H9 (cell line): ENCODE measurements around the gene DOCK10. TPM values are rescaled to one million over a fixed set of nuclear protein-coding genes. Genes with fewer than 3 reads are reported as not detected.

Source experiments
- DNase-seq: peaks from one replicate; pipeline ENCODE4 v3.0.0-alpha.2; 2017
- H2AFZ ChIP-seq: one replicate; pipeline ENCODE4 v1.6.1; 2013; ENCODE audit warnings: mild to moderate bottlenecking, low read length, control low read depth, moderate library complexity
- H2AK5ac ChIP-seq: 2 replicates; pipeline ENCODE4 v1.6.1; 2013; ENCODE audit warnings: low read length, control low read depth, mixed read lengths; ENCODE audit not compliant: insufficient read length
- H2BK120ac ChIP-seq: one replicate; pipeline ENCODE4 v1.6.1; 2013; ENCODE audit warnings: low read depth, mild to moderate bottlenecking, low read length, control low read depth, inconsistent platforms; ENCODE audit not compliant: poor library complexity, severe bottlenecking
- H2BK12ac ChIP-seq: 2 replicates; pipeline ENCODE4 v1.6.1; 2013; ENCODE audit warnings: low read length, control low read depth, mixed read lengths, low read depth; ENCODE audit not compliant: insufficient read length
- H2BK15ac ChIP-seq: 2 replicates; pipeline ENCODE4 v1.6.1; 2013; ENCODE audit warnings: low read depth, low read length, control low read depth
- H2BK20ac ChIP-seq: one replicate; pipeline ENCODE4 v1.6.1; 2013; ENCODE audit warnings: low read depth, mild to moderate bottlenecking, low read length, control low read depth, inconsistent platforms; ENCODE audit not compliant: poor library complexity, severe bottlenecking
- H2BK5ac ChIP-seq: 2 replicates; pipeline ENCODE4 v1.6.1; 2013; ENCODE audit warnings: low read length, control low read depth, mixed read lengths; ENCODE audit not compliant: insufficient read length
- H3K14ac ChIP-seq: 2 replicates; pipeline ENCODE4 v1.6.1; 2013; ENCODE audit warnings: low read length, control low read depth; ENCODE audit not compliant: insufficient read depth
- H3K18ac ChIP-seq: 2 replicates; pipeline ENCODE4 v1.6.1; 2013; ENCODE audit warnings: low read depth, mild to moderate bottlenecking, mixed read lengths, low read length, control low read depth; ENCODE audit not compliant: insufficient read length
- H3K23ac ChIP-seq: 2 replicates; pipeline ENCODE4 v1.6.1; 2013; ENCODE audit warnings: low read length, control low read depth, mixed read lengths, low read depth; ENCODE audit not compliant: insufficient read length
- H3K23me2 ChIP-seq: 2 replicates; pipeline ENCODE4 v1.6.1; 2013; ENCODE audit warnings: low read depth, mild to moderate bottlenecking, mixed read lengths, low read length, control low read depth; ENCODE audit not compliant: insufficient read length, poor library complexity, severe bottlenecking
- H3K27ac ChIP-seq: 2 replicates; pipeline ENCODE4 v1.5.1; 2013; ENCODE audit warnings: low read length, control low read depth, mixed read lengths, low read depth; ENCODE audit not compliant: insufficient read length
- H3K27me3 ChIP-seq: 2 replicates; pipeline ENCODE4 v1.6.1; 2013; ENCODE audit warnings: low read length, control low read depth, inconsistent platforms; ENCODE audit not compliant: insufficient read depth
- H3K4ac ChIP-seq: 2 replicates; pipeline ENCODE4 v1.6.1; 2013; ENCODE audit warnings: low read depth, mild to moderate bottlenecking, control low read depth, inconsistent platforms, low read length, moderate library complexity
- H3K4me1 ChIP-seq: 2 replicates; pipeline ENCODE4 v1.6.1; 2013; ENCODE audit warnings: low read length, control low read depth, inconsistent platforms; ENCODE audit not compliant: insufficient read depth
- H3K4me2 ChIP-seq: 2 replicates; pipeline ENCODE4 v1.6.1; 2013; ENCODE audit warnings: low read length, control low read depth, mixed read lengths; ENCODE audit not compliant: insufficient read length, insufficient read depth
- H3K56ac ChIP-seq: 2 replicates; pipeline ENCODE4 v1.6.1; 2013; ENCODE audit warnings: low read depth, mild to moderate bottlenecking, mixed read lengths, low read length, control low read depth; ENCODE audit not compliant: insufficient read length
- H3K79me1 ChIP-seq: 2 replicates; pipeline ENCODE4 v1.6.1; 2013; ENCODE audit warnings: low read depth, mild to moderate bottlenecking, moderate library complexity, low read length, control low read depth, inconsistent platforms; ENCODE audit not compliant: insufficient read depth, poor library complexity, severe bottlenecking
- H3K79me2 ChIP-seq: 2 replicates; pipeline ENCODE4 v1.6.1; 2013; ENCODE audit warnings: low read length, control low read depth, inconsistent platforms; ENCODE audit not compliant: insufficient read depth
- H3K9ac ChIP-seq: 2 replicates; pipeline ENCODE4 v1.6.1; 2013; ENCODE audit warnings: low read length, control low read depth, mixed read lengths; ENCODE audit not compliant: insufficient read length; ENCODE audit errors: extremely low read depth
- H3K9me3 ChIP-seq: one replicate; pipeline ENCODE4 v1.6.1; 2013; ENCODE audit warnings: low read depth, low read length, inconsistent platforms; ENCODE audit not compliant: control insufficient read depth
- H3T11ph ChIP-seq: one replicate; pipeline ENCODE4 v1.6.1; 2013; ENCODE audit warnings: mild to moderate bottlenecking, low read length, control low read depth, inconsistent platforms
- H4K20me1 ChIP-seq: one replicate; pipeline ENCODE4 v1.6.1; 2013; ENCODE audit not compliant: control insufficient read depth, insufficient read length, insufficient read depth
- H4K5ac ChIP-seq: 2 replicates; pipeline ENCODE4 v1.6.1; 2013; ENCODE audit warnings: low read depth, mild to moderate bottlenecking, mixed read lengths, low read length, control low read depth; ENCODE audit not compliant: insufficient read length
- H4K8ac ChIP-seq: replicated peaks from 2 replicates; pipeline ENCODE4 v1.6.1; 2013; ENCODE audit warnings: low read length, control low read depth, mixed read lengths, low read depth; ENCODE audit not compliant: insufficient read length
- H4K91ac ChIP-seq: 2 replicates; pipeline ENCODE4 v1.6.1; 2013; ENCODE audit warnings: low read depth, mild to moderate bottlenecking, moderate library complexity, mixed read lengths, low read length, control low read depth; ENCODE audit not compliant: insufficient read length
- H3K27ac Mint-ChIP-seq, 3 experiments: 2 replicates in 2 of 3; 3 replicates in 1 of 3; pipeline ENCODE4 v1.8.0; 2020 to 2021; ENCODE audit warnings: mixed read lengths in 3 of 3, mild to moderate bottlenecking in 1 of 3, moderate library complexity in 1 of 3
- H3K27me3 Mint-ChIP-seq: 2 replicates; pipeline ENCODE4 v1.8.0; 2021; ENCODE audit warnings: low read depth, mild to moderate bottlenecking, moderate library complexity, mixed read lengths
- H3K36me3 Mint-ChIP-seq, 3 experiments: 2 replicates in 2 of 3; 3 replicates in 1 of 3; pipeline ENCODE4 v1.8.0; 2020 to 2021; ENCODE audit warnings: low read depth in 3 of 3, mixed read lengths in 3 of 3; ENCODE audit not compliant: insufficient read depth in 1 of 3
- H3K4me1 Mint-ChIP-seq, 2 experiments: 2 replicates each; pipeline ENCODE4 v1.8.0; 2020; ENCODE audit warnings: mixed read lengths in 2 of 2
- H3K4me3 Mint-ChIP-seq, 2 experiments: 2 replicates in 1 of 2; 3 replicates in 1 of 2; pipeline ENCODE4 v1.8.0; 2020 to 2021; ENCODE audit warnings: mild to moderate bottlenecking in 2 of 2, mixed read lengths in 2 of 2, moderate library complexity in 1 of 2
- H3K9me3 Mint-ChIP-seq, 2 experiments: 2 replicates in 1 of 2; 3 replicates in 1 of 2; pipeline ENCODE4 v1.8.0; 2020; ENCODE audit warnings: mild to moderate bottlenecking in 2 of 2, mixed read lengths in 2 of 2, moderate library complexity in 1 of 2
- CTCF ChIP-seq: fragments of 200-600 bp; sonication (generic); conservative IDR thresholded peaks from 3 replicates; pipeline ENCODE4 v1.8.0; 2021; ENCODE audit warnings: antibody characterized with exemption, mild to moderate bottlenecking
- WGBS: extraction: QIAGEN DNeasy Blood & Tissue Kit; methylation state at CpG from one replicate; pipeline ENCODE4 v1.1.7; 2013; ENCODE audit warnings: missing lambda C conversion rate, low lambda C conversion rate, mixed read lengths; ENCODE audit not compliant: insufficient read length; ENCODE audit errors: extremely low coverage; 5-methylcytosine and 5-hydroxymethylcytosine counted together
- total RNA-seq: library from RNA; stranded (reverse); gene quantifications from 2 replicates; pipeline ENCODE4 v1.2.1, GENCODE V29; 2021

Gene DOCK10
- total RNA-seq, 1 experiment from 2014 or later = 0.79 TPM

- Histone ChIP-seq H2AFZ (no peak overlapping the region), H2BK120ac (no peak overlapping the region), H3T11ph (no peak overlapping the region), H3K4ac (no peak overlapping the region), H2BK15ac (no peak overlapping the region), H3K23ac (no peak overlapping the region), H3K18ac (no peak overlapping the region), H3K27me3 (no peaks in the 10 kb centered on the region), H3K79me2 (no peaks in the 10 kb centered on the region), H4K5ac (no peak overlapping the region), H3K9ac (no peak overlapping the region), H3K9me3 (peaks cover 5% of the 10 kb centered on the region), H2BK5ac (no peak overlapping the region), H4K20me1 (no peaks in the 10 kb centered on the region), H2AK5ac (no peak overlapping the region), H3K4me1 (no peaks in the 10 kb centered on the region), H3K14ac (no peak overlapping the region), H2BK12ac (no peak overlapping the region), H4K8ac (no peak overlapping the region), H2BK20ac (no peak overlapping the region), H3K23me2 (no peaks in the 10 kb centered on the region), H3K79me1 (no peaks in the 10 kb centered on the region), H4K91ac (no peak overlapping the region), H3K56ac (no peak overlapping the region), H3K4me2 (no peak overlapping the region), H3K27ac (no peak overlapping the region)
- Mint-ChIP-seq H3K36me3 (peaks cover 0 to 14% (median 8%) of the 10 kb centered on the region in 3 experiments; a peak in 6 of 7 replicates), H3K4me3 (no peak overlapping the region), H3K9me3 (peaks cover 30 to 31% of the 10 kb centered on the region in 2 experiments), H3K27me3 (no peaks in the 10 kb centered on the region), H3K4me1 (no peaks in the 10 kb centered on the region), H3K27ac (no peak overlapping the region)
- no CpG with 5 or more reads among the region's 1 CpG for WGBS
- no peak for DNase-seq
- TF ChIP-seq CTCF = no peak
These were observed 310.6 kb downstream of the DOCK10 start for GRCh38 chr2:224731665-224732064.
